ENCODE measurements around the gene GMCL1. TPM values are rescaled to one million over a fixed set of nuclear protein-coding genes. Genes with fewer than 3 reads are reported as not detected.

GMCL1 gene
- total RNA-seq, 1 experiment from 2014 or later, result 12.7 TPM

DNA sequence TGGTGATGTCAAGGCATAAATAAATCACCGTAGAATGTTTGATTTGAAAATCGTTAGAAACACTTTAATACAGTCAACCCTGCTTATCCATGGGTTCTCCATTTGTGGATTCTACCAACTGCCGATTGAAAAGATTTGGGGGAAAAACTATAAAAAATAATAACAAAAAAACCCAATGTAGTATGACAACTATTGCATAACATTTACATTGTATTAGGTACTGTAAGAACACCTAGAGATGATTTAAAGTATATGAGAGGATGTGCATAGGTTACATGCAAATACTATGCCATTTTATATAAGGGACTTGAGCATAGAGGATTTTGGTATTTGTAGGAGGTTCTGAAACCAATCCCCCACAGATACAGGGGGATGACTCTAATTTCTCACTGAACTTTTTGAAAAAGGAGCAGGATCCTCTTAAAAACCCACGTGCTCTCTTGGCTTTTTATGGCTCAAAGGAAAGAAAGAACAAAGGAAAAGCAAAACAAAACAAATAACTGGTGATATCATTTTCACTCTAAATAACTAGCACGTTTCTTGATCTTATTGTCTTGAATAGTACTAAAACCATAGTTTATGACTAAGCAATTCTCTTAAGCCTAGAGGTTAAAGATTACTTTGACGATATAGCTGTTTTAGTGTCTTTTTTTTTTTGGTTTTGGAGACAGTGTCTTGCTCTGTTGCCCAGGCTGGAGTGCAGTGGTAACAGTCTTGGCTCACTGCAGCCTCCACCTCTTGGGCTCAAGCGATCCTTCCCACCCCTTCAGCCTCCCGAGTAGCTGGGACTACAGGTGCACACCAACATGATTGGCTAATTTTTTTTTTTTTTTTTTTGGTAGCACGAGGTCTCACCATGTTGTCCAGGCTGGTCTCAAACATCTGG is 17.0 kb downstream of the GMCL1 start:
- no peak overlapping the region for H3K27ac ChIP-seq (ENCODE audit: low read length)
- DNase-seq (no peak), ATAC-seq (no peak)
- CTCF ChIA-PET, result no interaction called here
- no peak overlapping the region for H3K4me2 ChIP-seq (ENCODE audit: low read length)
- peaks cover 14% of the 10 kb centered on the region for H3F3A ChIP-seq (ENCODE audit: low read length, unreplicated experiment)
- no TSS peak for BruUV-seq (replicated peaks)
- no peaks in the 10 kb centered on the region for H3K9me2 ChIP-seq (replicated peaks; ENCODE audit: low read length)
- no peaks in the 10 kb centered on the region for H3K9me3 ChIP-seq (ENCODE audit: low read length)
- peaks cover 33% of the 10 kb centered on the region for H3K4me1 ChIP-seq (ENCODE audit: insufficient read depth, low read length)
- intact Hi-C loops (cut with micrococcal nuclease), result no loop called here
- H3K4me3 ChIP-seq (ENCODE audit: low read length), result no peak overlapping the region
- H3K36me3 ChIP-seq (ENCODE audit: low read depth, low read length), result peaks cover 26% of the 10 kb centered on the region; the same call in 1 of the 2 replicates
- H3K27me3 ChIP-seq (ENCODE audit: low read length), result no peaks in the 10 kb centered on the region
- H3K79me2 ChIP-seq (ENCODE audit: low read length), result no peaks in the 10 kb centered on the region
- H2AFZ ChIP-seq (ENCODE audit: low read length), result no peak overlapping the region
- POLR2A ChIA-PET (ENCODE audit: unreplicated experiment), result no interaction called here
- no peaks in the 10 kb centered on the region for H4K20me1 ChIP-seq (ENCODE audit: low read length)
- TF ChIP-seq EZH2phosphoT487 (IDR thresholded peaks at IDR 0.05; ENCODE audit: borderline replicate concordance, low read length) (no peak), EZH2 (IDR thresholded peaks at IDR 0.05; ENCODE audit: low read length, unreplicated experiment) (no peak)
- TF ChIP-seq, protein P1, sequence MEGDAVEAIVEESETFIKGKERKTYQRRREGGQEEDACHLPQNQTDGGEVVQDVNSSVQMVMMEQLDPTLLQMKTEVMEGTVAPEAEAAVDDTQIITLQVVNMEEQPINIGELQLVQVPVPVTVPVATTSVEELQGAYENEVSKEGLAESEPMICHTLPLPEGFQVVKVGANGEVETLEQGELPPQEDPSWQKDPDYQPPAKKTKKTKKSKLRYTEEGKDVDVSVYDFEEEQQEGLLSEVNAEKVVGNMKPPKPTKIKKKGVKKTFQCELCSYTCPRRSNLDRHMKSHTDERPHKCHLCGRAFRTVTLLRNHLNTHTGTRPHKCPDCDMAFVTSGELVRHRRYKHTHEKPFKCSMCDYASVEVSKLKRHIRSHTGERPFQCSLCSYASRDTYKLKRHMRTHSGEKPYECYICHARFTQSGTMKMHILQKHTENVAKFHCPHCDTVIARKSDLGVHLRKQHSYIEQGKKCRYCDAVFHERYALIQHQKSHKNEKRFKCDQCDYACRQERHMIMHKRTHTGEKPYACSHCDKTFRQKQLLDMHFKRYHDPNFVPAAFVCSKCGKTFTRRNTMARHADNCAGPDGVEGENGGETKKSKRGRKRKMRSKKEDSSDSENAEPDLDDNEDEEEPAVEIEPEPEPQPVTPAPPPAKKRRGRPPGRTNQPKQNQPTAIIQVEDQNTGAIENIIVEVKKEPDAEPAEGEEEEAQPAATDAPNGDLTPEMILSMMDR (conservative IDR thresholded peaks at IDR 0.05; ENCODE audit: low read depth, low read length), result no peak
- H3K9ac ChIP-seq (ENCODE audit: low read length), result no peak overlapping the region

DNA sequence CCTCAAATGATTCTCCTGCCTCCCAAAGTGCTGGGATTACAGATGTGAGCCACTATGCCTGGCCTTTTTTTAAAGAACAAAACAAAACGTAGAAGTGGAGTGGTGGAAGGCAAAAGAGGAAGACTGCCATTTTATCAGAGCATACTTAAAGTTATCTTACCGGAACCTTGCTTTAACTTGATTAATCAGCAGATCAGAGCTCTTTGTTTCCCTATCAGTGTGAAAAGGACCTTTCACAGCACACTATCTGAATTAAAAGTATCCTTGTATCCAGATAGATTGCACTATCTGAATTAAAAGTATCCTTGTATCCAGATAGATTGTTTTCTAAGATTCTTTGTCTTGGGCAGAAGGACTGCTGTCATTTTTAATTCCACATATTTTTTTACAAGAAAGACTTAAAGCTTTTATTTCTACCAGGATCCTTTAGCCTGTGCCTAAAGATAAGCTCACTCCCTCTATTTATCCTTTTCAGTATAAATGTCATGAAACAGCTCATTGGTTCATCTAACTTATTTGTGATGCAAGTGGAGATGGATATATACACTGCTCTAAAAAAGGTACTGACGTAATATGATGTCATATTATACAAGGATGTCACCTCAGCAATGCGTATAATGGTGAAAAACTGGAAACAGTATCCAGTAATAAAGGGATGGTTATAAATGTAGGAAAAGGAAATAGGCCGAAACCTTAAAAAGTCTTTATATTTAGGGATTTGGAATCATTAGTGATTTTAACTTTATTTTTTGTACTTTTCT is 17.8 kb downstream of the GMCL1 start:
- DNase-seq (no peak), ATAC-seq (no peak)
- H3K9ac ChIP-seq (ENCODE audit: low read length), result no peak overlapping the region
- no peak overlapping the region for H3K27ac ChIP-seq (ENCODE audit: low read length)
- ChIA-PET CTCF (no interaction called here), POLR2A (ENCODE audit: unreplicated experiment) (no interaction called here)
- H3K4me2 ChIP-seq (ENCODE audit: low read length), result no peak overlapping the region
- TF ChIP-seq EZH2 (IDR thresholded peaks at IDR 0.05; ENCODE audit: low read length, unreplicated experiment), result no peak
- TF ChIP-seq EZH2phosphoT487 (IDR thresholded peaks at IDR 0.05; ENCODE audit: borderline replicate concordance, low read length), result no peak
- TF ChIP-seq, protein P1 (conservative IDR thresholded peaks at IDR 0.05; ENCODE audit: low read depth, low read length), result no peak
- H4K20me1 ChIP-seq (ENCODE audit: low read length), result no peaks in the 10 kb centered on the region
- H2AFZ ChIP-seq (ENCODE audit: low read length), result no peak overlapping the region
- no peaks in the 10 kb centered on the region for H3K79me2 ChIP-seq (ENCODE audit: low read length)
- H3K9me2 ChIP-seq (replicated peaks; ENCODE audit: low read length), result no peaks in the 10 kb centered on the region
- H3K4me1 ChIP-seq (ENCODE audit: insufficient read depth, low read length), result peaks cover 33% of the 10 kb centered on the region
- peaks cover 26% of the 10 kb centered on the region; the same call in 1 of the 2 replicates for H3K36me3 ChIP-seq (ENCODE audit: low read depth, low read length)
- no peaks in the 10 kb centered on the region for H3K27me3 ChIP-seq (ENCODE audit: low read length)
- no peaks in the 10 kb centered on the region for H3K9me3 ChIP-seq (ENCODE audit: low read length)
- peaks cover 14% of the 10 kb centered on the region for H3F3A ChIP-seq (ENCODE audit: low read length, unreplicated experiment)
- intact Hi-C loops (cut with micrococcal nuclease), result no loop called here
- no peak overlapping the region for H3K4me3 ChIP-seq (ENCODE audit: low read length)
- no TSS peak for BruUV-seq (replicated peaks)
